ENCODE measurements around the gene KBTBD8. TPM values are rescaled to one million over a fixed set of nuclear protein-coding genes. Genes with fewer than 3 reads are reported as not detected.

KBTBD8 gene
- total and polyA plus RNA-seq, 2 donors from 2014 or later: 0.43 to 1.8 TPM

DNA sequence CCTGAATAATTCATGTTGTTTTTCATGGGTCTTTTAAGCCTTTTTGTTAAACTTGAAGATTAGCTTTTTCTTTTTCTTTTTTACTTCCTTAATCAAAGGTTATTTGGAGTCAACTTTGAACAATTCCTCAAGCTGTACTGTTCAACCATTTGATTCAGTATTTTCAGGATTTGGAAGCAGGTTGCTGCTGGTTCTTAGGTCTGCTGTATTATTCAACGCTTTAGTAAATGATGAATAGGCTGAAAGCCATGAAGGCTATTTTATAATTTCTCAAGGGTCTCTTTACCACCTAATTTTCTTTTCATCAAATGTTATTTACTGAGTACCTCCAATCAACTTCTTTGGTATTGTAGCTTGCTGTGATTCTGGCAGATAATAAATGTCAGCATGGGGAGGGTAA lies 45.8 kb upstream of the KBTBD8 start:
- Histone ChIP-seq H3K9me3 (ENCODE audit: control insufficient read depth in 2 of 3, insufficient read depth in 1 of 3, low read length in 3 of 3) (no peaks in the 10 kb centered on the region), H3K36me3 (ENCODE audit: control insufficient read depth in 2 of 3, insufficient read depth in 3 of 3, low read length in 3 of 3) (no peaks in the 10 kb centered on the region), H3K9ac (ENCODE audit: low read length in 3 of 3) (no peak overlapping the region), H3K4me3 (ENCODE audit: low read length in 3 of 3) (no peak overlapping the region), H3K4me1 (ENCODE audit: control insufficient read depth in 2 of 3, insufficient read depth in 2 of 3, low read depth in 1 of 3, low read length in 3 of 3) (no peaks in the 10 kb centered on the region), H3K27me3 (ENCODE audit: control insufficient read depth, insufficient read depth, low read length) (no peaks in the 10 kb centered on the region), H3K27ac (ENCODE audit: low read depth in 2 of 2, low read length in 2 of 2) (no peak overlapping the region)
- FAIRE-seq: no peak
- DNase-seq: no peak
- intact Hi-C loops (cut with DNase I): no loop called here
- TF ChIP-seq, protein P1, sequence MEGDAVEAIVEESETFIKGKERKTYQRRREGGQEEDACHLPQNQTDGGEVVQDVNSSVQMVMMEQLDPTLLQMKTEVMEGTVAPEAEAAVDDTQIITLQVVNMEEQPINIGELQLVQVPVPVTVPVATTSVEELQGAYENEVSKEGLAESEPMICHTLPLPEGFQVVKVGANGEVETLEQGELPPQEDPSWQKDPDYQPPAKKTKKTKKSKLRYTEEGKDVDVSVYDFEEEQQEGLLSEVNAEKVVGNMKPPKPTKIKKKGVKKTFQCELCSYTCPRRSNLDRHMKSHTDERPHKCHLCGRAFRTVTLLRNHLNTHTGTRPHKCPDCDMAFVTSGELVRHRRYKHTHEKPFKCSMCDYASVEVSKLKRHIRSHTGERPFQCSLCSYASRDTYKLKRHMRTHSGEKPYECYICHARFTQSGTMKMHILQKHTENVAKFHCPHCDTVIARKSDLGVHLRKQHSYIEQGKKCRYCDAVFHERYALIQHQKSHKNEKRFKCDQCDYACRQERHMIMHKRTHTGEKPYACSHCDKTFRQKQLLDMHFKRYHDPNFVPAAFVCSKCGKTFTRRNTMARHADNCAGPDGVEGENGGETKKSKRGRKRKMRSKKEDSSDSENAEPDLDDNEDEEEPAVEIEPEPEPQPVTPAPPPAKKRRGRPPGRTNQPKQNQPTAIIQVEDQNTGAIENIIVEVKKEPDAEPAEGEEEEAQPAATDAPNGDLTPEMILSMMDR (IDR thresholded peaks at IDR 0.05; ENCODE audit: borderline replicate concordance, extremely low read depth, insufficient read depth): no peak

DNA sequence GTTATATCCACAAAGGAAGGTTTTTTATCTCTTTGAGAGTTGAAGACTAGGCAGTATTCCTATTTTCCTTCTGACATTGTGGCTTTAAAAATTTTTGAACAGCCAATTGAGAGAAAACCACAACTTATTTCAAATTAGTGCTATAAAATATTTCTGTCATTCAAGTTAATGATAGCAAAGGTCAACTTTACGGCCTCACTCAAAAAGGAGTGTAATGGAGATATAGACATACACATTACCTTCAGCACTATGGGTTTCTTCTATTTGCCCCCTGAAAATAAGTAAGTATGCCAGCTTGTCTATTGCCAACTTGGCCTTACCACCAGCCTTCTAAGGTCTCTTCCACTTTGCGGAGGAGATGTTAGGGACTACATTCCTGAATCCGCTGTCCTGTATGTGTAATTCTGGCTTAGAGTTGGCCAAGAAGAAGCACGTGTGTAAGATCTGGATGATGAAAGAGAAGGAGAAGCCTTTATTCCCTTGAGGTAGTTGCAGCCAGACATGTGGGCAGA lies 44.1 kb upstream of the KBTBD8 start:
- H3K27ac ChIP-seq (ENCODE audit: low read depth in 2 of 2, low read length in 2 of 2): no peak overlapping the region
- H3K9me3 ChIP-seq (ENCODE audit: control insufficient read depth in 2 of 3, insufficient read depth in 1 of 3, low read length in 3 of 3): no peaks in the 10 kb centered on the region
- no peak for FAIRE-seq
- TF ChIP-seq, protein P1 (IDR thresholded peaks at IDR 0.05; ENCODE audit: borderline replicate concordance, extremely low read depth, insufficient read depth): no peak
- intact Hi-C loops (cut with DNase I): no loop called here
- H3K9ac ChIP-seq (ENCODE audit: low read length in 3 of 3): no peak overlapping the region
- H3K4me3 ChIP-seq (ENCODE audit: low read length in 3 of 3): no peak overlapping the region
- no peaks in the 10 kb centered on the region for H3K27me3 ChIP-seq (ENCODE audit: control insufficient read depth, insufficient read depth, low read length)
- no peak for DNase-seq
- no peaks in the 10 kb centered on the region for H3K36me3 ChIP-seq (ENCODE audit: control insufficient read depth in 2 of 3, insufficient read depth in 3 of 3, low read length in 3 of 3)
- H3K4me1 ChIP-seq (ENCODE audit: control insufficient read depth in 2 of 3, insufficient read depth in 2 of 3, low read depth in 1 of 3, low read length in 3 of 3): no peaks in the 10 kb centered on the region

DNA sequence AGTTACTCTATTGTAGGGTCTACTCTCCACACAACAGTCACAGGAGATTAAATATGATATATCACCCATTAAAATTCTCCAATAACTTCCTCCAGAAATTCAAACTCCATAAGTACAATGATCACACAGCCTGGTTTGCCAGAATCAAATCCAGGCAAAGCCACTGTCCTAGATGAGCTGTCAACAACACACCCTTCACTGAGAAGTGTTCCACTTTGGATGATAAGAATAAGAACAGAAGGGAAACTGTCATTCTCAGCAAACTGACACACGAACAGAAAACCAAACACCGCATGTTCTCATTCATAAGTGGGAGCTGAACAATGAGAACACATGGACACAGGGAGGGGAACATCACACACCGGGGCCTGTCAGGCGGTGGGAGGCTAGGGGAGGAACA lies 41.4 kb upstream of the KBTBD8 start:
- no peak overlapping the region for H3K4me3 ChIP-seq (ENCODE audit: low read length in 3 of 3)
- DNase-seq (no peak), FAIRE-seq (no peak)
- no peak overlapping the region for H3K27ac ChIP-seq (ENCODE audit: low read depth in 2 of 2, low read length in 2 of 2)
- H3K4me1 ChIP-seq (ENCODE audit: control insufficient read depth in 2 of 3, insufficient read depth in 2 of 3, low read depth in 1 of 3, low read length in 3 of 3): no peaks in the 10 kb centered on the region
- no peak overlapping the region for H3K9ac ChIP-seq (ENCODE audit: low read length in 3 of 3)
- intact Hi-C loops (cut with DNase I): no loop called here
- H3K36me3 ChIP-seq (ENCODE audit: control insufficient read depth in 2 of 3, insufficient read depth in 3 of 3, low read length in 3 of 3): no peaks in the 10 kb centered on the region
- H3K9me3 ChIP-seq (ENCODE audit: control insufficient read depth in 2 of 3, insufficient read depth in 1 of 3, low read length in 3 of 3): no peaks in the 10 kb centered on the region
- TF ChIP-seq, protein P1 (IDR thresholded peaks at IDR 0.05; ENCODE audit: borderline replicate concordance, extremely low read depth, insufficient read depth): no peak
- no peaks in the 10 kb centered on the region for H3K27me3 ChIP-seq (ENCODE audit: control insufficient read depth, insufficient read depth, low read length)

DNA sequence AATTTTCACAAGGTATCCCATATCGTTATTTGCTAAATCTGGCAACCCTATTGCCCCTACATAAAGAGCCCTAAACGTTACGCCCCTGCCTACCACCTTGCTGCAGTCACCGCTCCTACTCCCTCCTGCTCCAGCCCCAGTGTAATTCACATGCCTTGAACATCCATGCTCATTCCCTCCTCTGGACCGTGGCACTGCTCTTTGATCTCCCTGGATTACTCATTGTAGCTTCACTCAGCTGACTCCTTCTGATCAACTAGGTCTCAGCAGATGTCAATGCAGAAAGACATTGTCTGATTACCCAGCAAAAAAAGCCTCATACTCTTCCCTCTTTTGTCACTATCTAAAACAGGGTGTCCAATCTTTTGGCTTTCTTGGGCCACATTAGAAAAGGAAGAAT lies 40.7 kb upstream of the KBTBD8 start:
- Histone ChIP-seq H3K4me1 (ENCODE audit: control insufficient read depth in 2 of 3, insufficient read depth in 2 of 3, low read depth in 1 of 3, low read length in 3 of 3) (no peaks in the 10 kb centered on the region), H3K27me3 (ENCODE audit: control insufficient read depth, insufficient read depth, low read length) (no peaks in the 10 kb centered on the region), H3K27ac (ENCODE audit: low read depth in 2 of 2, low read length in 2 of 2) (no peak overlapping the region), H3K36me3 (ENCODE audit: control insufficient read depth in 2 of 3, insufficient read depth in 3 of 3, low read length in 3 of 3) (no peaks in the 10 kb centered on the region), H3K9me3 (ENCODE audit: control insufficient read depth in 2 of 3, insufficient read depth in 1 of 3, low read length in 3 of 3) (no peaks in the 10 kb centered on the region), H3K4me3 (ENCODE audit: low read length in 3 of 3) (no peak overlapping the region), H3K9ac (ENCODE audit: low read length in 3 of 3) (no peak overlapping the region)
- peak in 2 of 5 donors; percentile 8 to 11 for DNase-seq
- intact Hi-C loops (cut with DNase I): no loop called here
- TF ChIP-seq, protein P1 (IDR thresholded peaks at IDR 0.05; ENCODE audit: borderline replicate concordance, extremely low read depth, insufficient read depth): no peak
- no peak for FAIRE-seq
